ENCODE results near the gene AIRE.
"Not testable (repeated sequence)": the region's sequence is repeated elsewhere in the genome, so short reads cannot be mapped to it uniquely, and the experiment has no call there.

AIRE gene

DNA sequence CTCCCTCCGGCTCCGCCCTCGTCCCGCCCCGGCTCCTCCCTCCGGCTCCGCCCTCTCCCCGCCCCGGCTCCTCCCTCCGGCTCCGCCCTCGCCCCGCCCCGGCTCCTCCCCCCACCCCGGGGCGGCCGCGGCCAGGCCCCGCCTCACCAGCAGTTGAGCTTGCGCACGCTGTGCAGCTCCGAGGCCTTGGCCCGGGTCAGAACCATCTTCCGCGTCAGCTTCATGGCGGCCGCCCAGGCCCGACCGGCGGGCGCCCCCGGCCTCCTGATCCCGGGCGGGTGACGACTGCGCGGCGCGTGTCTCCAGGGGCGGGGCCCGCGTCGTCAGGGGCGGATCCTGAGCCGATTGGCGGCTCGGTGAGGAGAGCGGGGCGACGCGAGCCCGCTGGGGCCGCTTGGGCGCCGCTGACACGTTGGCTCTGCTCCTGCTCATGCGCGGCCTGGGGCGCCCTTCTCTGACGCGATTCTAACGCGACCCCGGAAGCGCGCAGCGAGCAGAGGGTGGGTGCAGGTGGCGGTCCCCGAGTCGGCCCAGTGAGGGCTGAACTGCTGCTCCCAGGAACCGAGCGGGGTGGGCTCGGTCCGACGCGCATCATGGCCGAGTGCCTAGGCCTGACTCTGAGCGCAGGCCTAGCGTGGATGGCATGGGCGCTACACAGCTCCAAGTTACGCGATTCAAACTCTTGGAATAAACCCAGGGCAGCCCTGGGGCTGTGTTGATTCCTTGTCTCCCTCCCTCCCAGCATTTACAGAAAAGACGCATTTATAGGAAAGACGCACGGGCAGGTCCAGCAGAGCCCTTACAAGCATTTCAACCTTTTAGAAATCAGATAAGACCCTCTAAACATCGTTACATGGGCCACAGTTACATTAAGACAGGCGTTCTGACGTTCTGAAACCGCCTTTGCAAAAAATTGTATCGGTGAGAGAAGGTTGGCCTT lies 53.6 kb downstream of the AIRE start, which contains the start of gene CFAP410:
TSS of gene CFAP410 (minus strand) at position 420 of the 940 bp plus-strand sequence. CDS start at position 224, 196 bp downstream.
- DNase-seq: peak; percentile 98

DNA sequence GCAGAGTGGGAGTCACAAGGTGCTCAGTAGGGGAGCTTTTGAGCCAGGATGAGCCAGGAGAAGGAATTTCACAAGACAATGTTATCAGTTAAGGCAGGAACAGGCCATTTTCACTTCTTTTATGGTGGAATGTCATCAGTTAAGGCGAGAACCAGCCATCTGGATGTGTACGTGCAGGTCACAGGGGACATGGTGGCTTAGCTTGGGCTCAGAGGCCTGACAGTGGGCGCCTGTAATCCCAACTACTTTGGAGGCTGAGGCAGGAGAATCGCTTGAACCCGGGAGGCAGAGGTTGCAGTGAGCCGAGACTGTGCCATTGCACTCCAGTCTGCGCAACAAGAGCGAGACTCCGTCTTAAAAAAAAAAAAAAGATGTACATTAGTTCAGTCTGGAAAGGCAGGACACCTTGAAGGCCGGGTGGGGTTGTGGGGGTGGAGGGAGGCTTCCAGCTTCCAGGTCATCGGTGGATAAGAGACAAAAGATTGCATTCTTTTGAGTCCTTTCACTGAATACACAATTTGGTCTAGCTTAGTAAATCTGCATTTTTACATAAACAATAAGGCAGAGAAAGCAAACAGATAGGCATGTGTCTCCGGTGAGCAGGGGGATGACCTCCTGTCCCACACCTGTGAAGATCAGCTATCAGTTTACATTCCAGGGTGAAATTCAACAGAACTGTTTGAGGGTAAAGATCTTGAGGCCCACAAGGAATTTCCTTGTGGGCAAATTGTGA lies 56.2 kb downstream of the AIRE start:
- not testable (repeated sequence) for DNase-seq

DNA sequence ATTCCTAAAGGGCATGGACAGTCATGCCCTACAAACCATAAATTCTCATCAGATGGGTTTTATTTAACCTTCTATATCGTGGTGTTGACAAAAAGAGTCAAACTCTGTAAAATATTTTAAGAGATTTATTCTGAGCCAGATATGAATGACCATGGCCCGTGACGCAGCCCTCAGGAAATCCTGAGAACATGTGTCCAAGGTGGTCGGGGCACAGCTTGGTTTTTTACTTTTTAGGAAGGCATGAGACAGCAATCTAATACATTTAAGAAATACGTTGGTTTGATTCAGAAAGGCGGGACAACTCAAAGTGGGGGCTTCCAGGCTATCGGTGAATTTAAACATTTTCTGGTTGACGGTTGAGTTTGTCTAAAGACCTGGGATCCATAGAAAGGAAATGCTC lies 57.3 kb downstream of the AIRE start:
- not testable (repeated sequence) for DNase-seq

DNA sequence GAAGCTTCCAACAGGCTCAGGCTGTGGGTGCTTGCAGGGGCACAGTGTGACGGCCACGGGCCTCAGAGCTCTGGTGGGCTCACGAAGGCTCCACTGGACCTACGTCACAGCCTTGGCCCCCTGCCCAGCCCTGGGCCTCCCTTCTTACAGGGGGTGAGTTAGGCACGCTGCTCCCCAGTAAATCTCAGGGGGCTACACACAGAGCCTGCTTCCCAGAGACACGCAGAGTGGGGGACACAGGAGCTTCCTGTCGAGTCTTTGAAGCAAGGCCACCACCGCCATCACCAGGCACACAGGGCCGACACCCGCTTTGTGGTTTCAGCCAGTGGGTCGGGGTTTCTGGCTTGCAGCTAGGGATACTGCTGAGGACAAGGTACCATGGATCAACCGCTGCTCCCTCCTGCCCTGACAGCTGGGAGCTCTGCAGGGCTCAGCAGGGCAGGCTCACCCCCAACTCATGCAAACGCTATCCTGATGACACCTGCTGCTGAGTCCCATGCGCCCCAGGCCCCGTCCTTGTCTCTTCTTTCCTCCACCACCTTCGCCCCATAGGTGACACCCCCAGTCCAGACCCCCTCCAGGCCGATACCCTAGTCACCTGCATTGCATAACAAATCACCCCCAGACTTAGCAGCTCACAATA lies 59.0 kb downstream of the AIRE start:
- DNase-seq: no peak

DNA sequence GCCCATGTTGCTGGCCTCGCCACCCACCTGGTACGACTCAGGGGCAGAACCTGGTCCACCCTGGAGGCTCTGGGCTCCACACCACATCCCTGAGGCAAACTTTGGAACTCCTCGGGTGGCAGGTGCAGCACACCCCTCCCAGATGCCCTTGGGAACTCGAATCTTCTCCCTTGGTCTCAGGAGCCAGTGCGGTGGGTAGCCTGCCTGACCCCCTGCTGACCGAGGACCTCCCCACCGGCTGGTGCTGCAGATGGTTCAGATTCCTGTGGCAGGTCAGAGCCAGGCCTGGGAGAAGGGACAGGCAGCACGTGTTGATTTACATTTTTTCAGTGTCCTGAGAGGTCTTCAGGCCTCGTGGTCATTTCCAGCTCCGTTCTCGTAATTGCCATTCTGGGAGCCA lies 59.8 kb downstream of the AIRE start:
- DNase-seq: no peak

DNA sequence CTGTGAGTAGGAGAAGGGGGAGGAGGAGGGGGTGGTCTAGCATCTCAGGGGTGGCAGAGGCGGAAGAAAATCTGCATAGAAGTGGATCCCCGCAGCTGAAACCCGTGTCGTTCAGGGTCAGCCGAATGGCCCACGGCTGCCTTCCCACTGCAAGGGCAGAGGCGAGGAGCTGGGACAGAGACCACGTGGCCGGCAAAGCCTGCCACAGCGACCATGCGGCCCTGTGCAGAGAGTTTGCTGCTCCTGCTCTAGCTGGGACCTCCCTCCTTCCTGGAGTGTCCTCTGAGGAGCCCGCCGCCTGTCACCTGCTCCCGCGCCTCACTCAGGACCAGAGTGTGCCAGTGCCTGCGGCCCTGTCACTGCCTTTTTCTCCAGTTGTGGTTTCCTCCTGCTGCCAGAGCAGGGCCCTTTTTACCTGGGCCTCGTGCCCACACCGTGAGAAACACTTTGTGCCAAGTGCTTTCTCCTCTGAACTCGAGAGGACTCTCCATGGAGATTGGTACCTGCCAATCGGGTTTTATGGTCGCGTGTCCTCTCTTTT lies 62.3 kb downstream of the AIRE start:
- no peak for DNase-seq
